Heart right ventricle (tissue), 16 donors: ENCODE results near the gene ARL10. TPM values are rescaled to one million over a fixed set of nuclear protein-coding genes. Genes with fewer than 3 reads are reported as not detected.

ENCODE experiments used
- ATAC-seq, 8 donors: fragments of 200-7000 bp; cut with Tn5 transposase; one replicate each; pipeline ENCODE4 v1.9.1; 2020; ENCODE audit warnings: mild to moderate bottlenecking in 8 of 8, moderate library complexity in 8 of 8, moderate number of reproducible peaks in 1 of 8
- DNase-seq, 2 donors: peaks; one replicate each; pipeline ENCODE4 v3.0.0-alpha.2; 2020
- H3K27ac ChIP-seq, 10 donors: fragments of 200-600 bp; sonication (generic) in 2 of 10; one replicate each; pipeline versions ENCODE4 v1.5.0 to v1.8.0; 2020 to 2022; ENCODE audit warnings: mild to moderate bottlenecking in 3 of 10
- H3K27me3 ChIP-seq, 7 donors: fragments of 200-600 bp; one replicate each; pipeline ENCODE4 v1.8.0; 2021 to 2022; ENCODE audit warnings: mild to moderate bottlenecking in 2 of 7
- H3K36me3 ChIP-seq, 9 donors: fragments of 200-600 bp; sonication (generic) in 1 of 9; one replicate each; pipeline versions ENCODE4 v1.5.0 to v1.8.0; 2020 to 2022; ENCODE audit warnings: mild to moderate bottlenecking in 2 of 9
- H3K4me1 ChIP-seq, 9 donors: fragments of 200-600 bp; sonication (generic) in 1 of 9; one replicate each; pipeline versions ENCODE4 v1.5.0 to v1.8.0; 2020 to 2022; ENCODE audit warnings: mild to moderate bottlenecking in 4 of 9
- H3K4me3 ChIP-seq, 10 donors: fragments of 200-600 bp; sonication (generic) in 2 of 10; one replicate each; pipeline versions ENCODE4 v1.5.0 to v1.8.0; 2020 to 2022; ENCODE audit warnings: mild to moderate bottlenecking in 7 of 10, moderate library complexity in 2 of 10
- H3K9me3 ChIP-seq, 11 donors: fragments of 200-600 bp in 10 of 11; sonication (generic) in 2 of 11; one replicate each; pipeline versions ENCODE4 v1.5.0 to v1.8.0; 2013 to 2022; ENCODE audit warnings: mild to moderate bottlenecking in 2 of 11, control low read depth in 1 of 11, moderate library complexity in 1 of 11
- WGBS, 2 donors: extraction: QIAGEN DNeasy Blood & Tissue Kit; methylation state at CpG; one replicate each; pipeline ENCODE4 v1.1.7; 2013; ENCODE audit warnings: inconsistent platforms in 1 of 2; 5-methylcytosine and 5-hydroxymethylcytosine counted together
- intact Hi-C, 10 donors: fragments of 100-400 bp; cut with DNase I; formaldehyde crosslinking; loops; one replicate each; pipeline versions ENCODE4 v1.11.1 to v1.14.2; 2022
- polyA plus RNA-seq, 2 donors: library from polyadenylated mRNA; stranded (reverse); fragments of 200-250 nt; gene quantifications; one replicate each; pipeline ENCODE4 v1.2.3, GENCODE V29; 2013
- total RNA-seq, 10 donors: library from RNA; stranded (reverse); fragmentation: NEBNext Ultra II Directional in 3 of 10; extraction: Animal tissue kit (Norgen Biotek cat#: 25700) in 3 of 10; gene quantifications; one replicate each; pipeline versions ENCODE4 v1.2.1 to v1.2.4, GENCODE V29; 2021 to 2023
- TF ChIP-seq, protein P1 (sequence below), 9 donors: fragments of 200-600 bp; sonication (generic) in 2 of 9; IDR thresholded peaks; one replicate each; pipeline versions ENCODE4 v1.5.0 to v1.8.0; 2021 to 2022; ENCODE audit warnings: antibody characterized with exemption in 9 of 9, mild to moderate bottlenecking in 5 of 9, moderate library complexity in 1 of 9
- donor health status: Arrhythmogenic right ventricular cardiomyopathy.
- donor health status: ischemic (EF 13 %, LVEDD 7.1; RV severe dilation, severe dysfunction).
- donor health status: healthy with polysubstance abuse.
- donor health status: DM: no; HTN: yes; CAD: no.
- donor health status: DM: no; HTN: no; CAD: no.
- donor health status: ischemic (EF 25% LVEDD 6.9; RV normal size, moderate dysfunction).
- donor health status: ischemic (EF 25% LVEDD 5.7; RV mildly dilated, moderate dysfunction).
- donor health status: healthy.
- donor health status: DM: yes; HTN: yes; CAD: no.
- donor health status: Ischemic cardiomyopathy.
- donor health status: ischemic (EF 35%, LVEDD 5.7; RV mildly dilated, moderate dysfunction).
- donor health status: nonischemic (EF 11% LVEDD 7.7; RV severe dilation, severe dysfunction).
- donor health status: DM: yes; HTN: yes; CAD: no.
- donor health status: PGD.
- donor health status: ischemic (EF 29% LVEDD 5.4; RV normal size, mild dysfunction).
- donor health status: nonischemic (EF 23%, LVEDD 6.1; RV moderate dilation, normal function).

The ARL10 gene
- total and polyA plus RNA-seq, 12 donors, result 1.5 to 12.3 (median 6.7) TPM

DNA sequence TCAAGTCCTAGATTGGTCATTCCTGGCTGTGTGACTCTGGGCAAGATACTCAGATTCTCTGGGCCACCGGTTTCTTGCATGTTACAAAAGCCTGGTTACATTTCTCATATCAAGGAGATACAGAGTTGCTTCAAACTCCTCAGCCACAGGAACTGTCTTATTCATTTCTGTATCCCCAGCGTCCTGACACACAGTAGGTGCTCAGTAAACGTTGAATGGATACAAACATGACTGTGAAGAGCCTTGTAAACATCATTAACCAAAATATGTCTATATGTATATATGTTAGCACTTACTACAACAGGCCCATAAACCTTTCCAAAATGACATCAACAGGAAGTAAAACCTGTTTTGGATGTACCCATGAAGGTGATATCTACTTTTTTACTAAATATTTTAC lies 49.4 kb downstream of the ARL10 start:
- Histone ChIP-seq H3K27me3 (no peaks in the 10 kb centered on the region), H3K4me1 (peaks cover 28 to 61% (median 53%) of the 10 kb centered on the region in 9 donors), H3K36me3 (peaks cover 0 to 22% (median 3%) of the 10 kb centered on the region in 9 donors), H3K9me3 (no peaks in the 10 kb centered on the region), H3K4me3 (peak overlapping the region in 5 of 10 donors; percentile 80 to 100 (median 97)), H3K27ac (peak overlapping the region in 6 of 10 donors; percentile 5 to 99 (median 91))
- intact Hi-C loops, result loop anchor here in 7 of 10 donors (5.0 to 10.0 kb wide), 6 partner anchors 52 to 530 kb away; partner anchors contain the start of genes RNF44 (in 5 of the 7), CDHR2 (in 1 of the 7) and KIAA1191 (in 1 of the 7)
- TF ChIP-seq, protein P1, sequence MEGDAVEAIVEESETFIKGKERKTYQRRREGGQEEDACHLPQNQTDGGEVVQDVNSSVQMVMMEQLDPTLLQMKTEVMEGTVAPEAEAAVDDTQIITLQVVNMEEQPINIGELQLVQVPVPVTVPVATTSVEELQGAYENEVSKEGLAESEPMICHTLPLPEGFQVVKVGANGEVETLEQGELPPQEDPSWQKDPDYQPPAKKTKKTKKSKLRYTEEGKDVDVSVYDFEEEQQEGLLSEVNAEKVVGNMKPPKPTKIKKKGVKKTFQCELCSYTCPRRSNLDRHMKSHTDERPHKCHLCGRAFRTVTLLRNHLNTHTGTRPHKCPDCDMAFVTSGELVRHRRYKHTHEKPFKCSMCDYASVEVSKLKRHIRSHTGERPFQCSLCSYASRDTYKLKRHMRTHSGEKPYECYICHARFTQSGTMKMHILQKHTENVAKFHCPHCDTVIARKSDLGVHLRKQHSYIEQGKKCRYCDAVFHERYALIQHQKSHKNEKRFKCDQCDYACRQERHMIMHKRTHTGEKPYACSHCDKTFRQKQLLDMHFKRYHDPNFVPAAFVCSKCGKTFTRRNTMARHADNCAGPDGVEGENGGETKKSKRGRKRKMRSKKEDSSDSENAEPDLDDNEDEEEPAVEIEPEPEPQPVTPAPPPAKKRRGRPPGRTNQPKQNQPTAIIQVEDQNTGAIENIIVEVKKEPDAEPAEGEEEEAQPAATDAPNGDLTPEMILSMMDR (IDR thresholded peaks at IDR 0.05), result no peak
- 76 to 82% methylated on average over 3 of the region's 3 CpGs for WGBS, 2 donors
- ATAC-seq, result no peak
- no peak for DNase-seq

DNA sequence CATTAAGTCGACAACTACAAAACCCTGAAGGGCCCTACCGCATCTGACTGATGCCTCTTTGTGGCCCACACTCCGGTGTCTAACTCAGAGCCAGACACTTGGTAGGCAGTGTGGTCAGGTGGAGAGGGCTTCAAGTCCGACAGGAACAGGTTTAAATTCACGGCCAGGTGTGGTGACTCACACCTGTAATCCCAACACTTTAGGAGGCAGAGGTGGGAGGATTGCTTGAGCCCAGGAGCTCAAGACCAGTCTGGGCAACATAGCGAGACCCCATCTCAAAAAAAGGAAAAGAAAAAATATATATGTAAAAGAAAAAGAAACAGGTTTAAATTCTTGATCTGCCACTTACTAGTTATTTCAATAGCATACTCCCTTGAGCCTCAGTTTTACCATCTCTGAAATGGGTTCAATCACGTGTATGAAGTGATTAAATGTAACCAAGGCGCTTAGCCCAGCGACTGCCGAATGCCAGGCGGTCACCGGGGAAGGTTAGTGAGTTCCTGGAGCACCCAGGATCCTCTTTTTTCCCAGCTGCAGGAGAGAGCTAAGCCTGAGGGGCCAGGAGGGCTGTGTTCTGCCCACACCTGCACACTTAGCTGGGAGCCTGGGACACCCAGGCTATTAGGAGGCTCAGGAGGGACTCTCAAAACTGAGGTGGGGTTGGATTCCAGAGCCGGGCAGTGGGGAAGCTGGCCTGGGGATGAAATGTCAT lies 50.1 kb downstream of the ARL10 start:
- peak in 3 of 8 donors; percentile 13 to 14 (median 13) for ATAC-seq
- TF ChIP-seq, protein P1 (IDR thresholded peaks at IDR 0.05), result no peak

DNA sequence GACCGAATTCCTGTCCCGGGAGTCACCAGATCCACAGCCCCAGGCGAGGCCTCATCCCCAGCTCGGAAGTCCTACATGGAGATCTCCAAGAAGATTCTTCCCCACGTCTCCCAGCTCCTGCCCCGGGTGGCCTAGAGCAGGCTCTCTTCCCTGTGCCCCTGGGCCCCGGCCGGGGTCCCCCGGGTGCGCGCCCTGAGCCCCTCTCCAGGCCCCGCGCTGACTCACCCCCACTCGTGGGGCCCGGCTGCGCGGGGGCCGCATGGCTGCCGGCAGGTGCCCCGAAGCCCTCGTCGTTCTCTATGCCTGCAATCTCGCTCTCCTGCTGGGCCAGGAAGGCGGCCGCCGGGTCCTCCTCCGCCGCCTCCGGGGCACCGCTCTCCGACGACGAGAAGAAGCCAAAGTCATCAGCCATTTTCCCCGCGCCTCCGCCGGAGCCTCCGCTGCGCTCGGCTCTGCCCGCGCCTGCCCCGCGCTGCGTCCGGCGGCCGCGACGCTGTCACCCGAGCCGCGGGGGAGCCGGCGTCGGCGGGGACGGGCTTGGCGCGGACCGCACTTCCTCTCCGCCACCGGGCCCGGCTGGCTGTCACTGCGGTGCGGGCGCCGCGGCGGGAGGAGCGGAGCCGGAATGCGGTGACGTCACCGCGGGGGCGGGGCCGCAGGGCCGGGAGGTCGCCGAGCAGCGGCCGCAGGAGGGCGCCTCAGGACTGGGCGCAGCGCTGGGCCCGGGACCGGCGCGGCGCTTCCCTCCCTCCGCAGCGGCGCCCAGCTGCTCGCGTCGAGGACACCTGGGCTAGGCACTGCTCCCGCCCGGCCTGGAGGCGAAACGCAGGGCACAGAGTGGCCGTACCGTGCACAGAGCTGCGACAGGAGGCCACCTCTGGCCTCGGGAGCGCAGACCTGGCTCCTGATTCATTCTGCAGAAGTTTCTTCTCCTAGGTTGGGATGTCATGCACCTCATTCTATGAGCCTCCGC lies 51.0 kb downstream of the ARL10 start, which contains the start of gene CLTB:
Gene CLTB (minus strand): TSS at position 588 of the 973 bp plus-strand sequence. CDS start 176 bp downstream, at position 412.
- WGBS, 2 donors, result 1 to 2% methylated on average over 82 to 107 of the region's 107 CpGs
- TF ChIP-seq, protein P1 (IDR thresholded peaks at IDR 0.05), result peak; percentile 53 to 91 (median 79)
- Histone ChIP-seq H3K27ac (peak within 1 kb of the TSS; percentile 89 to 99 (median 97)), H3K27me3 (no peaks in the 10 kb centered on the region), H3K9me3 (no peaks in the 10 kb centered on the region), H3K4me3 (peak within 1 kb of the TSS; percentile 80 to 100 (median 98)), H3K36me3 (peaks cover 0 to 7% (median 0%) of the 10 kb centered on the region in 9 donors), H3K4me1 (peaks cover 28 to 55% (median 48%) of the 10 kb centered on the region in 9 donors)
- peak; percentile 93 to 98 (median 95) for ATAC-seq
- peak; percentile 88 to 95 for DNase-seq
- intact Hi-C loops, result loop anchor here in 8 of 10 donors (1.0 to 10.0 kb wide), 10 partner anchors 27 to 529 kb away; partner anchors contain the start of genes RNF44 (in 5 of the 8), FAF2 (in 3 of the 8), CDHR2 (in 1 of the 8) and HIGD2A (in 1 of the 8)

More for the DNA sequence above, 50.1 kb downstream of the ARL10 start:
- Histone ChIP-seq H3K27ac (peak overlapping the region; percentile 89 to 99 (median 97)), H3K4me1 (peaks cover 28 to 61% (median 53%) of the 10 kb centered on the region in 9 donors), H3K4me3 (peak overlapping the region; percentile 80 to 100 (median 98)), H3K27me3 (no peaks in the 10 kb centered on the region), H3K9me3 (no peaks in the 10 kb centered on the region), H3K36me3 (peaks cover 0 to 15% (median 0%) of the 10 kb centered on the region in 9 donors)
- 64% methylated on average over 13 of the region's 13 CpGs for WGBS, 2 donors
- intact Hi-C loops, result loop anchor here in 7 of 10 donors (5.0 to 10.0 kb wide), 6 partner anchors 53 to 529 kb away; partner anchors contain the start of genes RNF44 (in 5 of the 7), CDHR2 (in 1 of the 7) and KIAA1191 (in 1 of the 7)
- DNase-seq, result no peak
